T-helper 2 cell treated with Interferon-gamma antibody and Interleukin-4, amounts not matched to agents 5 μg/mL and 100 μg/mL, for 36 hours (primary cell): ENCODE results near the gene OR4K17.
"Not testable (repeated sequence)": the region's sequence is repeated elsewhere in the genome, so short reads cannot be mapped to it uniquely, and the experiment has no call there.

Source experiments
- DNase-seq: peaks from one replicate; pipeline ENCODE4 v3.0.0; 2021; ENCODE audit warnings: low spot score
- H3K27ac Mint-ChIP-seq: one replicate; pipeline ENCODE4 v1.8.0; 2021; ENCODE audit warnings: mild to moderate bottlenecking, mixed read lengths
- H3K27me3 Mint-ChIP-seq: one replicate; pipeline ENCODE4 v1.8.0; 2021; ENCODE audit warnings: low read depth, mixed read lengths
- H3K36me3 Mint-ChIP-seq: one replicate; pipeline ENCODE4 v1.8.0; 2021; ENCODE audit warnings: low read depth, mixed read lengths
- H3K4me1 Mint-ChIP-seq: one replicate; pipeline ENCODE4 v1.8.0; 2021; ENCODE audit warnings: low read depth, mixed read lengths
- H3K4me3 Mint-ChIP-seq: one replicate; pipeline ENCODE4 v1.8.0; 2022; ENCODE audit warnings: mild to moderate bottlenecking, moderate library complexity, mixed read lengths
- H3K9me3 Mint-ChIP-seq: one replicate; pipeline ENCODE4 v1.8.0; 2021; ENCODE audit warnings: mixed read lengths

OR4K17 gene, protein sequence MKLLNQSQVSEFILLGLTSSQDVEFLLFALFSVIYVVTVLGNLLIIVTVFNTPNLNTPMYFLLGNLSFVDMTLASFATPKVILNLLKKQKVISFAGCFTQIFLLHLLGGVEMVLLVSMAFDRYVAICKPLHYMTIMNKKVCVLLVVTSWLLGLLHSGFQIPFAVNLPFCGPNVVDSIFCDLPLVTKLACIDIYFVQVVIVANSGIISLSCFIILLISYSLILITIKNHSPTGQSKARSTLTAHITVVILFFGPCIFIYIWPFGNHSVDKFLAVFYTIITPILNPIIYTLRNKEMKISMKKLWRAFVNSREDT

DNA sequence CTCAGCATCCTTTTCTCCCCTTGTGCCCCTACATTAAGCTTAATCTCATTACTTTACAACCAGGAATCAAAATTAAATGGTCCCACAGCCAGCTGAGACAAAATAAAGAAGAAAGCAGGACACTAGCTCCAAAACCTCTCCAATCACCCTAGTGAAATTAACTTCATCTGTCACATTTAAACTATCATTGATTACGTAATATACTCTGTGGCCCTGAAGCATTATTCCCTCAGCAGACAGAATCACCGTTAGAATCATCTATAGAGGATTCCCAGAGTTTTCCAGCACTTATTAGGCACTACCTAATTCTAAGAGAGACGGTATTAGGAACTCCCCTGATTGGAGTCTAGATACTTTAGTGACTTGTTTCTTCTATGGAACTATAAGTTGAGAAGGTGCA, at the start of gene OR4K17:
TSS of gene OR4K17 (plus strand) at position 302 of the 400 bp plus-strand sequence. CDS start 6,761 bp downstream, outside the sequence.
- no peak for DNase-seq
- Mint-ChIP-seq H3K9me3 (no peaks in the 10 kb centered on the region), H3K36me3 (no peaks in the 10 kb centered on the region), H3K27me3 (no peaks in the 10 kb centered on the region), H3K4me1 (no peaks in the 10 kb centered on the region), H3K4me3 (no peak within 1 kb of the TSS), H3K27ac (no peak within 1 kb of the TSS)

DNA sequence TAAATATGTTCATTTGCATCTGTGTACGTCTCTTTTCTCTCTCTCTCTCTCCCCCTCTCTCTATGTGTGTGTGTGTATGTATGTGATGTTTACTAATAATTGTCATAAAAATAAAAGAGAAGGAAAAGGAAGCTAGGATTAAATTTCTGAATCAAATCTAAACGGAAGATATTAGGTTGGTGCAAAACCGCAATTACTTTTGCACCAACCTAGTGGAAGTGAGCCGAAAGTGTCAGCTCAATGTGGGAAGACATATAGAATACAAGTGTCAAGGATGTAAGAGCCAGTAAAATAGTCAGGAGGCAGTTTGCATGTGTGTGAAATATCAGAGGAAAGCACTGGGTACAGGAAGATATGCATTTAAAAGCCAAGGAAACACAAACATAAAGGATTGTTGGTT, 18.5 kb upstream of the OR4K17 start:
- Mint-ChIP-seq H3K27ac (no peak overlapping the region), H3K4me1 (no peaks in the 10 kb centered on the region), H3K9me3 (no peaks in the 10 kb centered on the region), H3K4me3 (no peak overlapping the region), H3K36me3 (no peaks in the 10 kb centered on the region), H3K27me3 (no peaks in the 10 kb centered on the region)
- no peak for DNase-seq

DNA sequence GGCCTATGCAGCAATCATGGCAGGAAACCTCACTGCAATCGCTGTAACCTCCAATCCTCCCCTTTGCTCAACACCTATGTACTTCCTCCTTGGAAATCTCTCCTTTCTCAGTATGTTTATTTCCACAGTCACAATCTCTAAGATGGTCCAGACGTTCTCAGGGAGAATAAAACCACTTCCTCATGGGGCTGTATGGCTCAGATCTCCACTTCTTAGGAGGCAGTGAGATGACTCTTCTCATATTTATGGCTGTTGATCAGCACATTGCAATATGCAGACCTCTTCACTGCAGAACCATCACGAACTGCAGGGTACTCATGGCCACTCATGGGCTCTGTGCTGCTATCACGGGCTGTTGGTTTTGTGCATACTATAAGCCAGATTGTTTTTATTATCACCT, 17.1 kb upstream of the OR4K17 start:
- H3K4me3 Mint-ChIP-seq: no peak overlapping the region
- no peak for DNase-seq
- no peaks in the 10 kb centered on the region for H3K9me3 Mint-ChIP-seq
- no peaks in the 10 kb centered on the region for H3K27me3 Mint-ChIP-seq
- H3K27ac Mint-ChIP-seq: no peak overlapping the region
- no peaks in the 10 kb centered on the region for H3K36me3 Mint-ChIP-seq
- no peaks in the 10 kb centered on the region for H3K4me1 Mint-ChIP-seq

DNA sequence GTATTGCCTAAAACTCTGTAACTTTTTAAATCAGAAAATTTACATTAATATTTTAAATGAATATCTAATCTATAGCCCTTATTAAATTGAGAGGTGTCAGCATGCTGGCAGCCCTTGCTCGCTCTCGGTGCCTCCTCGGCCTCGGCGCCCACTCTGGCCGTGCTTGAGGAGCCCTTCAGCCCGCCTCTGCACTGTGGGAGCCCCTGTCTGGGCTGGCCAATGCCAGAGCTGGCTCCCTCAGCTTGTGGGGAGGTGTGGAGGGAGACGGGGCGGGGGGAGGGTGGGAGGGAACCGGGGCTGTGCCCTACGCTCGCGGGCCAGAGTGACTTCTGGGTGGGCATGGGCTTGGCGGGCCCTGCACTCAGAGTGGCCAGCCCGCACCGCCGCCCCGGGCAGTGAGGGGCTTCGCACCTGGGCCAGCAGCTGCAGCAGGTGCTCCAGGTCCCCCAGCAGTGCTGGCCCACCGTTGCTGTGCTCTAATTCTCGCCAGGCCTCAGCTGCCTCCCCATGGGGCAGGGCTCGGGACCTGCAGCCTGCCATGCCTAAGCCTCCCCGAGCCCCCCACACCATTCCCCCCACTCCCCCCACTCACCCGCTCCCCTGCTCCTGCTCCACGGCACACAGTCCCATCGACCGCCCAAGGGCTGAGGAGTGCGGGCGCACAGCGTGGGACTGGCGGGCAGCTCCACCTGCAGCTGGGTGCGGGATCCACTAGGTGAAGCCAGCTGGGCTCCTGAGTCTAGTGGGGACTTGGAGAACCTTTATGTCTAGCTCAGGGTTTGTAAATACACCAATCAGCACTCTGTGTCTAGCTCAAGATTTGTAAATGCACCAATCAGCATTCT, 11.4 kb upstream of the OR4K17 start:
- not testable (repeated sequence) for H3K4me1 Mint-ChIP-seq, DNase-seq, H3K4me3 Mint-ChIP-seq, H3K27ac Mint-ChIP-seq, H3K9me3 Mint-ChIP-seq, H3K36me3 Mint-ChIP-seq, H3K27me3 Mint-ChIP-seq

DNA sequence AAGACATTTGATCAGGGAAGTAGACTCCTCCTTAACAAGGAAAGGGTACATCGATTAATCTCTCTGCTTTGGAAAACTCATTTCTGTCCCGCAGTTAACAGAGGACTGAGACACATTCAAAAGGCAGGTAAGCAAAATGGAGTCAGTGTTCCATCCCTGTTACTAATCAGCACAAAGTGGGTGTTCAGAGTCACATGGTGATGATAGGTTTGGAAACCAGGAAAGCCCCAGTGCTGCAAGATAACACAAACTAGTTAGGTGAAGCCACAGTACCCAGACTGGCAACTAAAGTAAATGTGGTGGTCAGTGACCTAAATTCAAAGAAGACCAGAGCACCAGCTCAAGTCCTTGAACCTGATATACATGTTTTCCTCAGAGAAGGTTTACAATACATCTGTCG, 1.8 kb downstream of the OR4K17 start:
- Mint-ChIP-seq H3K27ac (no peak overlapping the region), H3K27me3 (no peaks in the 10 kb centered on the region), H3K4me1 (no peaks in the 10 kb centered on the region), H3K36me3 (no peaks in the 10 kb centered on the region), H3K9me3 (no peaks in the 10 kb centered on the region), H3K4me3 (no peak overlapping the region)
- no peak for DNase-seq

DNA sequence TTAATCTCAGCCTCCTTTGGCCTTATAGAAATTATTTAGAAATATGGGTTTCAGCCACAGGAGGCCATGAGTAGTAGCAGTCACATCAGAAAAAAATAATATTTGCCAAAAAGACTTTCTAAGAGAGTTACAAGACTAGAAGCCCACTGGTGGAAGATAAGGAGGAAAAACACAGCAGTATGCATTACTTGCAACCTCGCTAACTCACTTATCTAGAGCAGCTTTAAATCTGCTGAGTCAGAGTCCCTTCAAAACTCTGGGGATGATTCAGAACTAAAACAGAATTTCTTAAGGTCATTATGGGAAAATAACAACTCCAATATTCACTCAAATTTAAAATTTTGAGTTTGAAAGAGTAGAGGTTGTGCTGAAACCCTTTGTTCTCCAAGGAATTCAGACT, 6.2 kb downstream of the OR4K17 start:
- H3K9me3 Mint-ChIP-seq: peaks cover 14% of the 10 kb centered on the region
- H3K4me3 Mint-ChIP-seq: no peak overlapping the region
- no peak overlapping the region for H3K27ac Mint-ChIP-seq
- no peaks in the 10 kb centered on the region for H3K27me3 Mint-ChIP-seq
- no peak for DNase-seq
- no peaks in the 10 kb centered on the region for H3K36me3 Mint-ChIP-seq
- H3K4me1 Mint-ChIP-seq: no peaks in the 10 kb centered on the region

DNA sequence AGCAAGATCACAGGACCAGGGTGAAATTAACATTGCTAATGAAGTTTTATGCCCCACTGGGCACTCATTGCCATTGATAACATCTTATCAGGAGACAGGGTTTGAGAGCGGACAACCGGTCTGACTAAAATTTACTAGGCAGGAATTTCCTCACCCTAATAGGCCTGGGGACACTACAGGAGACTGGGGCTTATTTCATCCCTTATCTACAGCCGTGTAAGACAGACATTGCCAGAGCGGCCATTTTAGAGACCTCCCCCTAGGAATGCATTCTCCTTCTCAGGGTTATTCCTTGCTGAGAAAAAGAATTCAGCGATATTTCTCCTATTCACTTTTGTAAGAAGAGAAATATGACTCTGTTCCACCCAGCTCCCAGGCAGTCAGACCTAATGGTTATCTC, 8.3 kb downstream of the OR4K17 start:
- Mint-ChIP-seq H3K27me3 (no peaks in the 10 kb centered on the region), H3K4me1 (no peaks in the 10 kb centered on the region)

DNA sequence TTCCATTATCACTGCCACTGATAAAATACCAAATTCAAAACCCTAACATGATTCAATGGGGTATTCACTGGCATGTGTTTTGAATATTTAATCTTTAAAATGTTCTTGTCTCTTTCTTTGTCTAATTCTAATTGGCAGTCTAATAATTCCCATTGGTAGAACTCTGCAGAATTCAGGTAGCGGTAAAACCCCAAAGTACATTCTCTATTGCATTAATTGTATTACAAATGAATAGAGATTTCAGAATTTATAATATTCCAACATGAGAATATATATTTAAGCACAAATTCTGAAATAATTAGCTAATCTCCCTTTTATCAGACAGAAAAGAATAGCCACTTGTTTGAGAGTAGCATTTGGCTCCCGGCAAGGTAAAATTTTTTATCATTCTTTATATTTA, 28.0 kb downstream of the OR4K17 start, which contains the start of gene OR4N5:
TSS of gene OR4N5 (plus strand) at position 301 of the 400 bp plus-strand sequence. CDS start 4,916 bp downstream, outside the sequence.
- H3K27me3 Mint-ChIP-seq: no peaks in the 10 kb centered on the region
- H3K9me3 Mint-ChIP-seq: no peaks in the 10 kb centered on the region
- H3K4me1 Mint-ChIP-seq: no peaks in the 10 kb centered on the region
- H3K4me3 Mint-ChIP-seq: no peak within 1 kb of the TSS
- H3K36me3 Mint-ChIP-seq: no peaks in the 10 kb centered on the region
- no peak for DNase-seq
- no peak within 1 kb of the TSS for H3K27ac Mint-ChIP-seq

More for the DNA sequence above, 8.3 kb downstream of the OR4K17 start:
- Mint-ChIP-seq H3K27ac (no peak overlapping the region), H3K4me3 (no peak overlapping the region), H3K36me3 (no peaks in the 10 kb centered on the region), H3K9me3 (peaks cover 14% of the 10 kb centered on the region)
- DNase-seq: no peak

DNA sequence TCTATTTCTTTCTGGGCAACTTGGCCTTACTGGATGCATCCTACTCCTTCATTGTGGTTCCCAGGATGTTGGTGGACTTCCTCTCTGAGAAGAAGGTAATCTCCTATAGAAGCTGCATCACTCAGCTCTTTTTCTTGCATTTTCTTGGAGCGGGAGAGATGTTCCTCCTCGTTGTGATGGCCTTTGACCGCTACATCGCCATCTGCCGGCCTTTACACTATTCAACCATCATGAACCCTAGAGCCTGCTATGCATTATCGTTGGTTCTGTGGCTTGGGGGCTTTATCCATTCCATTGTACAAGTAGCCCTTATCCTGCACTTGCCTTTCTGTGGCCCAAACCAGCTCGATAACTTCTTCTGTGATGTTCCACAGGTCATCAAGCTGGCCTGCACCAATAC, 33.4 kb downstream of the OR4K17 start:
- no peak for DNase-seq
- H3K27me3 Mint-ChIP-seq: no peaks in the 10 kb centered on the region

DNA sequence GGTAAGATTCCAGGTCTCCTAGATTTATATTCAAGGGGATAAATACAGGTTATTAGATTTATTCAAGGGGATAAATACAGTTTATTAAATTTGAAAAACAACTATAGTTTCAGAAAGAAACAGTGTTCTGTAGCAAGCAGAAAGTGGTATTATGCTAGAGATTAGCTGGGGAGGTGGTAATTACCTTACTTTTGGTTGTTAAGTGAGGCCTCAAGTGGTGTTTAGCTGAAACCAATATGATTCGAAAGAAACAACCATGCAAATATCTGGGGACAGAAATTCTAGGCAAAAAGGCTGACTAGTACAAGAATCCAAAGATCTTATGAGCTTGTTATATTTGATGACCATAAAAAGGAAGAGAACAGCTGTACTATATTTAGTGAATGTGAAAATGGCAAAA, 34.3 kb downstream of the OR4K17 start:
- H3K27ac Mint-ChIP-seq: no peak overlapping the region
- no peaks in the 10 kb centered on the region for H3K36me3 Mint-ChIP-seq
- H3K9me3 Mint-ChIP-seq: no peaks in the 10 kb centered on the region
- no peak overlapping the region for H3K4me3 Mint-ChIP-seq
- H3K4me1 Mint-ChIP-seq: no peaks in the 10 kb centered on the region
- no peak for DNase-seq
- no peaks in the 10 kb centered on the region for H3K27me3 Mint-ChIP-seq

More for the DNA sequence above, 33.4 kb downstream of the OR4K17 start:
- no peak overlapping the region for H3K4me3 Mint-ChIP-seq
- H3K27ac Mint-ChIP-seq: no peak overlapping the region
- no peaks in the 10 kb centered on the region for H3K4me1 Mint-ChIP-seq
- no peaks in the 10 kb centered on the region for H3K9me3 Mint-ChIP-seq
- H3K36me3 Mint-ChIP-seq: no peaks in the 10 kb centered on the region

DNA sequence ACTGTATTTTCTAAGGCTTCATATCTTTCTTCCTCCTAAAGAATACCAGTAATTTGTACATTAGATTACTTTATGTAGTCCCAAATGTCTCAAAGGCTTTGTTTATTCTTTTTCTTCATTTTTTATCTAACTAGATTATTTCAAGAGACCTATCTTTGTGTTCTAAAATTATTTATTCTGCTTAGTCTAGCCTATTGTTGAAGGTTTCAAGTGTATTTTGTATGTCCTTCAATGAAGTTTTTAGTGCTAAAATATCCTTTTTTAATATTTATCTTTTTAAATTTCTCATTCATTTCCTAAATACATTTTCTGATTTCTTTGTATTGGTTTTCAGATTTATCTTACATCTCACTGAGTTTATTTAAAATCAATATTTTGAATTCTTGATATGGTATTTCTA, 53.9 kb downstream of the OR4K17 start:
- Mint-ChIP-seq H3K27me3 (no peaks in the 10 kb centered on the region), H3K36me3 (no peaks in the 10 kb centered on the region), H3K4me1 (no peaks in the 10 kb centered on the region), H3K27ac (no peak overlapping the region), H3K9me3 (peaks cover 23% of the 10 kb centered on the region), H3K4me3 (no peak overlapping the region)
- DNase-seq: no peak

DNA sequence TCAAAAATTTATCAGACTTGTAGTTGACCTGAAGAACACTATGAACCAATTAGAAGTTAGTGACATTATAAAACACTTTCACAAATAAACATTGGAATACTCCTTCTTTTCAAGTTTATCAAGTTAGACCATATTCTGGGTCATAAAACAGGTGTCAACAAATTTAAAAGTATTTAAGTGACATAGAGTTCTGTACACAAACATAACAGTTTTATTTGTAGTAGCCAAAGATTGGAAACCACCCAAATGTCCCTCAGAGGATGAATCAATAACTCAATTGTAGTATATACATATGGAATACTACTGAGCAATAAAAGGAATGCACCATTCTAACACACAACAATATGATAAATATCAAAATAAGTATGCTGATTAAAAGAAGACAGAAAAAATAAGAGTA, 56.6 kb downstream of the OR4K17 start:
- no peaks in the 10 kb centered on the region for H3K4me1 Mint-ChIP-seq
- H3K27me3 Mint-ChIP-seq: no peaks in the 10 kb centered on the region
- H3K9me3 Mint-ChIP-seq: peaks cover 23% of the 10 kb centered on the region
- no peak overlapping the region for H3K27ac Mint-ChIP-seq
- DNase-seq: no peak
- H3K36me3 Mint-ChIP-seq: no peaks in the 10 kb centered on the region
- H3K4me3 Mint-ChIP-seq: no peak overlapping the region

DNA sequence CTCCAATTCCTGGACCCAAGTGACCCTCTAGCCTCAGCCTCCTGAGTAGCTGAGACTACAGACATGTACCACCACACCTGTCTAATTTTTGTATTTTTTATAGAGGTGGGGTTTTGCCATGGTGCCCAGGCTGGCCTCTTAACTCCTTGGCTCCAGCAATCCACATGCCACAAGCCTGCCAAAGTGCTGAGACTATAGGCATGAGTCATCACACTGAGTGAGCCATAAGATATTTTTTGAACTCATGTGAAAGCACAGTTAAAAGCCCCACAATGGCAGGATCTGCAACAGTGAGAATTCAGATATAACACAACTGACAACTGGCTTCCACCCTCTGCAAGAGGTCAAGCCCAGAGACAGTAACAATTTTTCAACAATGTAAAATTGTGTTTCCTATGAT, 59.3 kb downstream of the OR4K17 start:
- not testable (repeated sequence) for H3K27ac Mint-ChIP-seq, H3K27me3 Mint-ChIP-seq, DNase-seq, H3K4me1 Mint-ChIP-seq, H3K4me3 Mint-ChIP-seq, H3K36me3 Mint-ChIP-seq
- H3K9me3 Mint-ChIP-seq: peaks cover 12% of the 10 kb centered on the region
